Stimulated activated CD8-positive, alpha-beta memory T cell treated with anti-CD3 and anti-CD28 coated beads, Interleukin-2, amount 100 ng/mL, for 48 hours (primary cell): ENCODE measurements around the gene RTTN.

ENCODE experiments used
- DNase-seq, 2 donors: peaks; one replicate each; pipeline ENCODE4 v3.0.0-alpha.2; 2020; ENCODE audit warnings: low read depth in 2 of 2

The RTTN gene

DNA sequence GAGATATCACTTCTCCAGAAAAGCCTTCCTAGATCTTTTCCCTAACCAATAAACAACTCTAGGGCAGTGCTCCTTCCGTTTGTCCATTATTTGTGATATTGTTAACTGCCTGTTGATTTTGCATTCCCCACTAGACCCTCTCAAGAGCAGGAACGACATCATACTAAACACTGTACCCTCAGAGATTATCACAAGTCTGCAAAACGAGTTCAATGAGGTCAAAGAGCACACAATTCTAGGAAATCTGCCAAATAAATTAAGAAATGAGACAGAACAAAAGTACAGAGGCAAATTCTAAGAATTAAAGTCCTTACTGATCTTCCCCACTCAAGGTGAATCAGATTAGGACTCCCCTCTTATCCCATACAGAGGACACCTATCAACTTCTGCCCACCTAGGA, 7.6 kb downstream of the RTTN start:
- DNase-seq, result no peak

GRCh38 chr18:70197026-70197425, 8.5 kb downstream of the RTTN start:
- no peak for DNase-seq

- no peak for DNase-seq
These were observed 9.5 kb downstream of the RTTN start for GRCh38 chr18:70195852-70196434.

GRCh38 chr18:70195014-70195614, 10.4 kb downstream of the RTTN start:
- no peak for DNase-seq

DNA sequence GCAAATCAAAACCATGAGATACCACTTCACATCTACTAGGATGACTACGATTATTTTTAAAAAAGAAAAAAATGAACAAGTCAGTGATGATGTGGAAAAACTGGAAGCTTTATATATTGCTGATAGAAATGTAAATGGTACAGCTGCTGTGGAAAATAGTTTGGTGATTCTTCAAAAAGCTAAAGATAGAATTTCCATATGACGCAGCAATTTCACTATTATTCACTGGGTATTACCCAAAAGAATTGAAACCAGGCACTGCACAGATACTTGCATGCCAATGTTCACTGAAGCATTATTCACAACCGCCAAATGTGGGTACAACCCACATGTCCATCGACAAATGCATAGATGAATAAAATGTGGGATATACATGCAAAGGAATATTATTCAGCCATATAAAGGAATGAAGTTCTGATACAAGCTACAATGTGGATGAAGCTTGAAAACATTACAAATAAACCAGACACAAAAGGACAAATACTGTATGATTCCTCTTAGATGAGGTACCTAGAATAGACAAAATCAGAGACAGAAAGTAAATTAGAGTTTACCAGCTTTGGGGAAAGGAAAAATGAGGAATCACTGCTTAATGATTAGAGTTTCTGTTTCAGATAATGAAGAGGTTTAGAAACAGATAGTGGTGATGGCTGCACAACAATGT, 11.1 kb downstream of the RTTN start:
- no peak for DNase-seq

- DNase-seq, result no peak
These were observed 15.0 kb downstream of the RTTN start for GRCh38 chr18:70190529-70190928.

DNA sequence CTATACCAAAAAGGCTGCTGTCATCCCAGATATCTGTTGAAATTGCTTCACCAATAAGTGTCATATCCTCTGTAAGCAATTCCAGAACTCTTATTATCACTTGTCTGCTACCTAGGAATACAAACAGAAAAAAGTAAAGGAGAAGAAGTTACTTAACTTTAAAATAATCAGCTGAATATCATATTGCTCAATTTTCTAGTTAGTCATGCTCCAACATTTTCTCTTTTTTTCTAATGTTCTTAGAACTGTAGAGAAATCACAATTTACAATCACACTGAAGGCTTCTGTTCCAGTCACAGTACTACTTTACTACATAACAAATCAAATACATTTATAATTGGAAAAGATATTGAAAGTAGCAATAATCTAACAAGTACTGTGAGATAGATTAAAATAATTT, 17.4 kb downstream of the RTTN start:
- DNase-seq, result no peak

DNA sequence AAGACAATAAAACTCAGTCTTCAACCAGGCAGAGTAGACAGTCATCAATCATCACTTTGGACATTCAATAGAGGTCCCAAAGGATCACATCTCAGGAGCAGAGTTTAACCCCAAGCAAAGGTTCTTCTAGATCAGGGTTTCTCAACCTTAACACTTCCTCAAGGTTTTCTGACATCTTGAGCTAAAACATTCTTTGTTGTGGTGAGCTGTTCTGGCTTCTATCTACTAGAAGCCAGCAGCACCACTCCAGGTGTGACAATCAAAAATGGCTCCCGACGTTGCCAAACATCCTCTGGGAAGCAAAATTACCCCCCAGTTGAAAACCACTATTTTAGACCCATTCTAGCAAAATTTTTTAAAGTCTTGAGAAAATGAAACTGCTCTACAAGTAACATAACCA, 22.0 kb downstream of the RTTN start:
- no peak for DNase-seq

- no peak for DNase-seq
These were observed 22.9 kb downstream of the RTTN start for GRCh38 chr18:70182548-70182947.

DNA sequence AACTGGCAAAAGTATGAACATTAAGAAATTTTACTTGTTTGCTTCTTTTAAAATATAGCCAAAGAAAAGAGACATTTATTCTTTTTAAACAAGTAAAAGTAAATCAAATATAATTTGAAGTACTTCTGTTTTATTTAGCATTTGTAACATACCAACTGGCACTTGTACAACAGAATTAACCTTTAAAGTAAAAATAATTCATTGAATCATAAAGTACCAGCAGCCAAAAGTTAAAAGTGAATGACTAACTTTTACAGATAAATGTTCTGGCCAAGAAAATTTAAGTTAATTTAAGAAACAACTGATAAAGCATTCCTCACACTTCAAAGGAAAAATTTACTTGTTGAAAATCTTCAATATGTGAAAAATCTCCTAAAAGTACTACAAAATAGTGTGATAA, 23.8 kb downstream of the RTTN start:
- DNase-seq, result no peak

- no peak for DNase-seq
These were observed 24.5 kb downstream of the RTTN start for GRCh38 chr18:70181015-70181414.

DNA sequence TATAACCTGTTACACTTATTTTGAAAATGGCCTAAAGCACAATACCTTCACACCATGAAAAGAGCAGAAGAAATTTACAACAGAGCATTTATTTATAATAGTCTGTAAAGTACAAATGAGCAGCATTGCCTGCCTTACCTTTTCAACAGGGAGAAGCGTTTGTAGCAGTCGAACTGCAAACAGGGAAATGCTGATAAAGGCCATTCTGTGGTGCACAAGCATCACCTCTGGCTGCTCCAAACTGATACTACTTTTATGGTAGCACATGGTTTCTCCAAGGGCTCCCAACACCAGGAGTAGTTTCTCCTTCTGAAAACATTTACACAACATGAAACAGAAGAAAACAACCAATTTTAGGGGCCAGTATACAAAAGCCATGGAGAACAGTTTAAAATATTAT, 28.9 kb downstream of the RTTN start:
- no peak for DNase-seq

DNA sequence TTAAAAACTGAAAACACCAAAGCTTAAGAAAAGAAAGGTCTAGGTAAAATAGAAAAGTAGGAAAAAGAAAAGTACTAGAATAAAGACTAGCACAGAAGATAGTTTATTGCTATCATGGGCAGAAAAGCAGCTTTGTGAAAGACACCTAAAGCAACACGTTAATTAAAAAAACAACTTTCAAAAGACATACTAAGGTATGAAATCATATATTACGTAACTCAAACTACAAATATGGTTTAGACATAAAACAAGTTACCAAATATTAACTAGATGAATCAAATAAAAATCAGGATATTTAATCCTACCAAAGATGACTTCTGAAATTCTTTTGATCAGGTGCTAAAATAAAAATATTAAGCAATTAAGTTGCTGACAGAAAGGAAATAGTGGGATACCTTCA, 30.3 kb downstream of the RTTN start:
- no peak for DNase-seq

GRCh38 chr18:70172225-70172624, 33.3 kb downstream of the RTTN start:
- no peak for DNase-seq

DNA sequence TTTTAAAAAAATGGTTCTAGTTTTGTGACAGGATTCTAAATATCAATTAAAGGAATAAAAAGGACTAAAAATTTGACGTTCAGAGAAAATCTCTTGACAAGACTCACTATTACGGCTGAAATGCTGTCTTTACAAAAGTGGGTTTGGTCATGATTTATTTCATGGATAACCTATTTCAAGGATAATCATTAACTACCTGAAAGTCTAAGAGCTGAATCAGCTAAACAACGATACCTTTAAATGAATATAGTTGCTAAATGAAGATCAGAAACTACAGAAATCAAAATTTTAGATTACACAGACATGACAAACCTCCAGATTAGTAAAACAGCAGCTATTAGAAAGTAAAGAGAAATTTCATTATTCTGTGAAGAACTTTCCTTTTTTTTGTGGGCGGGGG, 35.7 kb downstream of the RTTN start:
- DNase-seq, result no peak

GRCh38 chr18:70166668-70167067, 38.8 kb downstream of the RTTN start:
- no peak for DNase-seq

DNA sequence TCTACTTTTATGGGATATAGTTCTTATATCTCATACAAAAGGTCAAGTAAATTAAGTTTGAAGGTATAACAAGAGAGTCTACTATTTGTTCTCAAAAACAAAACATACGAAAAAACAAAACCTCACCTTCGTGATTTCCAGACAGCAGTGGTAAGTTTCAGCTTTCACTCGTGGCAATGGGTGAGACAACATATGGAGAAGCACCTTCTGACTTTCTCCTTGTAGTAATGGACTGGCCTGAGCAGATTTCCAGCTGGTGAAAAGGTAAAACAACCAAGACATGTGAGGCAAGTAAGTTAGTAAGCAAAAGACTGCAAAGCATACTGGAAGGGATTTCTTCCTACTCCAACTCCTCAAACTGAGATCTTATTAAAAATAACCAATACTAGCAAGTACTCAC, 39.6 kb downstream of the RTTN start:
- no peak for DNase-seq

DNA sequence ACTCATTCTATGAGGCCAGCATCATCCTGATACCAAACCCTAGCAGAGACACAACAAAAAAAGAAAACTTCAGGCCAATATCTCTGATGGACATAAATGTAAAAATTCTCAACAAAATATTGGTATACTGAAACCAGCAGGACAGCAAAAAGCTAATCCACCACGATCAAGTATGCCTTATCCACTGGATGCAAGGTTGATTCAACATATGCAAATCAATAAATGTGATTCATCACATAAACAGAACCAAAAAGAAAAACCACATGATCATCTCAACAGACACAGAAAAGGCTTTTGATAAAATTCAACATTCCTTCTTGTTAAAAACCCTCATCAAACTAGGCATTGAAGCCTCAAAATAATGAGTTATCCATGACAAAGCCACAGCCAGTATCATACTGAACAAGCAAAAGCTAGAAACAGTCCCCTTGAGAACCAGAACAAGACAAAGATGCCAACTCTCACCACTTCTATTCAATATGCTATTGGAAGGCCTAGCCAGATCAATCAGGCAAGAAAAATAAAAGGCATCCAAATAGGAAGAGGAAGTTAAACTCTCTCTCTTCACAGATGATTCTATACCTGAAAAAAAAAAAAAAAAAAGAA, 45.3 kb downstream of the RTTN start:
- no peak for DNase-seq

GRCh38 chr18:70158992-70159717, 46.3 kb downstream of the RTTN start:
- no peak for DNase-seq

DNA sequence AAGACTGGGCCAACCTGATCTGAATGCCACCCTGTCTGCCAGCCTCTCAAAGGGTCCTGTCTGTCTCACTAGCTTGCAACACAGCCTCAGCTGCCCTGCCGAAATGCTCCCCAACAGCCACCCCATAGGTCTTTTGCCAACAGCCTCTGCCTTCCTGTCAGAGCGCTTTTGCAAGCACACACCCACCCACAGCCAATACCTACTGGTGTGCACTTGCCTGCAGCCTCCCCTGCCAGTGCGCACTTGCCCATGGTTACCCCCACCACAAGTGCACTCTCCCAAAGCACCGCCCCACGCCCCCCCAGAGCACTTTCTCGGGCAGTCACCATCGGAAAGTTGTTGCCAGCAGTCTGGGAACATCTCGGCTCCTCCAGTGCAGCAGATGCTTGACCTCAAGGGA, 48.6 kb downstream of the RTTN start:
- no peak for DNase-seq

DNA sequence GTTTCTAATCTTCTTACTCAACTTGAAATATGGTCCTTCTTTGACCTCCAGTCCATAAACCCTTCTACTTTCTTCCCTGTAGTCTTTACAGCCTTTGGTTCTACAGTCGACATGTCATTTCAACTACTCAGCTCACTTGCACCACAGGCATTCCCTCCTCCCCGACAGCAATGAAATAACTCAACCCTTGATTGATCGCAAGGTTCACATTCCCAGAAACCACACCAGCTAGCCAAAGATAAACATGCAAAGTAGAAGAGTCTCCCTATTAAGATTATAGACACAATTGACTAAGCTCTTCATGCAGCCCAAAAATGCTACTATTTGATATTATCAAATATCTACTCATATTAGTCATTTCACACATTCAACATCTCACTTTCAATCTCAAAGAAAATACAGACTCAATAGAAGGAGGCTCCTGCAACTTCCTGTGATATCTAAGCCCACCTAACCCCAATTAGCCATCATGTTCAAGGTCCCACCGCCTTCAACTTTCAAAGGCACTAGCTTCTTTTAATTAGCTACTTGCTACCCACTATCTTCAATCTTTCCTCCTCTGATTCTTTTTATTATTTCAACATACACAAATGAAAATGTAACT, 50.8 kb downstream of the RTTN start:
- no peak for DNase-seq

GRCh38 chr18:70151614-70152013, 53.9 kb downstream of the RTTN start:
- DNase-seq, result no peak
